Heart left ventricle (tissue), 16 donors: Measurements from ENCODE around the gene SEC63. TPM values are rescaled to one million over a fixed set of nuclear protein-coding genes. Genes with fewer than 3 reads are reported as not detected.

Experiments
- ATAC-seq, 4 donors: fragments of 200-7000 bp; cut with Tn5 transposase; one replicate each; pipeline ENCODE4 v1.9.1; 2020 to 2022; ENCODE audit warnings: moderate library complexity in 4 of 4, mild to moderate bottlenecking in 3 of 4, moderate number of reproducible peaks in 1 of 4
- DNase-seq, 5 donors: peaks; one replicate each; pipeline ENCODE4 v3.0.0-alpha.2; 2020
- H3K27ac ChIP-seq, 12 donors: fragments of 200-600 bp; sonication (generic) in 4 of 12; one replicate each; pipeline versions ENCODE4 v1.5.0 to v1.8.0; 2016 to 2022; ENCODE audit warnings: mild to moderate bottlenecking in 2 of 12
- H3K27me3 ChIP-seq, 9 donors: fragments of 200-600 bp; sonication (generic) in 2 of 9; one replicate each; pipeline versions ENCODE4 v1.5.1 to v1.8.0; 2016 to 2022; ENCODE audit warnings: mild to moderate bottlenecking in 3 of 9
- H3K36me3 ChIP-seq, 9 donors: fragments of 200-600 bp; sonication (generic) in 2 of 9; one replicate each; pipeline versions ENCODE4 v1.5.0 to v1.8.0; 2018 to 2022; ENCODE audit warnings: mild to moderate bottlenecking in 2 of 9
- H3K4me1 ChIP-seq, 12 donors: fragments of 200-600 bp; sonication (generic) in 4 of 12; one replicate each; pipeline versions ENCODE4 v1.5.0 to v1.8.0; 2016 to 2022; ENCODE audit warnings: mild to moderate bottlenecking in 3 of 12
- H3K4me3 ChIP-seq, 12 donors: fragments of 200-600 bp; sonication (generic) in 4 of 12; one replicate each; pipeline versions ENCODE4 v1.5.0 to v1.8.0; 2017 to 2022; ENCODE audit warnings: mild to moderate bottlenecking in 9 of 12, moderate library complexity in 4 of 12
- H3K9me3 ChIP-seq, 12 donors: fragments of 200-600 bp; sonication (generic) in 4 of 12; one replicate each; pipeline versions ENCODE4 v1.5.0 to v1.8.0; 2016 to 2022; ENCODE audit warnings: mild to moderate bottlenecking in 1 of 12
- CTCF ChIP-seq, 12 donors: fragments of 200-600 bp; sonication (generic) in 4 of 12; IDR thresholded peaks; one replicate each; pipeline versions ENCODE4 v1.5.0 to v1.8.0; 2018 to 2022; ENCODE audit warnings: antibody characterized with exemption in 12 of 12, mild to moderate bottlenecking in 5 of 12
- POLR2A ChIP-seq, 2 donors: fragments of 450-650 bp; IDR thresholded peaks; one replicate each; pipeline ENCODE4 v1.6.1; 2017; ENCODE audit warnings: antibody characterized with exemption in 2 of 2, mild to moderate bottlenecking in 2 of 2, moderate library complexity in 2 of 2
- WGBS, 4 donors: extraction: QIAGEN DNeasy Blood & Tissue Kit in 2 of 4; methylation state at CpG; one replicate each; pipeline versions ENCODE4 v1.1.5 to v1.1.7; 2013 to 2018; 5-methylcytosine and 5-hydroxymethylcytosine counted together
- intact Hi-C, 10 donors: fragments of 100-400 bp; cut with DNase I; formaldehyde crosslinking; loops; one replicate each; pipeline versions ENCODE4 v1.11.1 to v1.14.2; 2022
- polyA plus RNA-seq, 2 donors: library from polyadenylated mRNA; stranded (reverse); fragments of 200-250 nt; gene quantifications; one replicate each; pipeline ENCODE4 v1.2.3, GENCODE V29; 2013
- total RNA-seq, 9 donors: library from RNA; depleted of rRNA in 2 of 9; stranded (reverse); fragments of >200 nt in 2 of 9; fragmentation: NEBNext Ultra II Directional in 3 of 9; extraction: Animal tissue kit (Norgen Biotek cat#: 25700) in 3 of 9; gene quantifications; one replicate each; pipeline versions ENCODE4 v1.1.0 to v1.2.4, GENCODE V29; 2016 to 2023
- donor health status: ischemic (EF 13 %, LVEDD 7.1; RV severe dilation, severe dysfunction).
- donor health status: healthy with polysubstance abuse.
- donor health status: DM: no; HTN: yes; CAD: no.
- donor health status: DM: no; HTN: no; CAD: no.
- donor health status: ischemic (EF 25% LVEDD 6.9; RV normal size, moderate dysfunction).
- donor health status: ischemic (EF 25% LVEDD 5.7; RV mildly dilated, moderate dysfunction).
- donor health status: healthy.
- donor health status: DM: yes; HTN: yes; CAD: no.
- donor health status: ischemic (EF 35%, LVEDD 5.7; RV mildly dilated, moderate dysfunction).
- donor health status: nonischemic (EF 11% LVEDD 7.7; RV severe dilation, severe dysfunction).
- donor health status: DM: yes; HTN: yes; CAD: no.
- donor health status: PGD.
- donor health status: ischemic (EF 29% LVEDD 5.4; RV normal size, mild dysfunction).
- donor health status: nonischemic (EF 23%, LVEDD 6.1; RV moderate dilation, normal function).

Gene SEC63
- total and polyA plus RNA-seq, 11 donors: 15.3 to 64.9 (median 52.5) TPM

DNA sequence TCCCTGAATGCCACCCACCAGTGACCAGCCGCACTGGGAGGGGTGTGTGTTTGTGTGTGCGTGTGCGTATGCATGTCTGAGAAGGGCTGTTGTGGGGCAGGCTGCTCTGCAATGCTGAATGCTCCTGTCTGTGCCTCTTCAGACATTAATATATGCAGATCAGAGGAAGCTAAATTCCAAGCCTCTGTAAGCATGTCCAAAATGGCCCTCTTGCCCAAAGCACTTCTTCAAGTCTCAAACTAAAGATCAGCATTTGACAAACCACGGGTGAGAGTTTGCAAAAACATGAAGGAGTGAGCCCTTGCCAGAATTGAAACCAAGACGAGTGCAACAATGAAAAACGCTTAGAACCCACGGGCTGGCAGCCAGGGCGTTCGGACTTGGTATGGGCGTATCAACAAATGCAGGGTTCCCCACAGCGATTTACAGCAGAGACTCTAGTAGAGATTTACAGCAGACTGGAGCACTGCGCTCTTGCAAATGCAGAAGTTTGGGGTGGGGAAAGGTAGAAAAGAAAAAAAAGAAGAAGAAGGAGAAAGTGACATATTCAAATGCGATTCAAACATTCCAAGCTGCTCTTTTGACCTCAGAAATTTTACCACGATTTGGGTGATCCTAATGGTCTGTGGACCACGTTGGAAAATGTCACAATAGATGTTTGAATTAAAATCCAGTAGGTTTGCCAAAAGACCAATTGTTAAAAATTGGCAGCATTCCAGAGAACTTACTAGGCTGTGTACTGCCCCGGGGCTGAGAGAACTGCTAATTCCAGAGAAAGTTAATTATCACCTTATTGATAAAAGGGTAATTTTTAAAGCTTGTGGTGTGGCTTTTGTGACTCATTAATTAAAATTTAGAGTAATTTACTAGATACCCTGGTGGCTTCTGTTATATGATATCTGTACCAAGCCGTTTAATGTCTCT is 137.4 kb downstream of the SEC63 start:
- 31 to 49% (median 37%) methylated on average over 17 of the region's 17 CpGs for WGBS, 4 donors
- Histone ChIP-seq H3K36me3 (no peaks in the 10 kb centered on the region), H3K4me3 (peak overlapping the region in 10 of 12 donors; percentile 7 to 35 (median 16)), H3K4me1 (peaks cover 0 to 32% (median 2%) of the 10 kb centered on the region in 12 donors), H3K27me3 (peaks cover 0 to 28% (median 0%) of the 10 kb centered on the region in 9 donors), H3K9me3 (no peaks in the 10 kb centered on the region), H3K27ac (peak overlapping the region in 1 of 12 donors; percentile 28)
- ATAC-seq: no peak
- TF ChIP-seq CTCF (IDR thresholded peaks at IDR 0.05) (no peak), POLR2A (IDR thresholded peaks at IDR 0.05) (no peak)
- intact Hi-C loops: no loop called here
- no peak for DNase-seq

DNA sequence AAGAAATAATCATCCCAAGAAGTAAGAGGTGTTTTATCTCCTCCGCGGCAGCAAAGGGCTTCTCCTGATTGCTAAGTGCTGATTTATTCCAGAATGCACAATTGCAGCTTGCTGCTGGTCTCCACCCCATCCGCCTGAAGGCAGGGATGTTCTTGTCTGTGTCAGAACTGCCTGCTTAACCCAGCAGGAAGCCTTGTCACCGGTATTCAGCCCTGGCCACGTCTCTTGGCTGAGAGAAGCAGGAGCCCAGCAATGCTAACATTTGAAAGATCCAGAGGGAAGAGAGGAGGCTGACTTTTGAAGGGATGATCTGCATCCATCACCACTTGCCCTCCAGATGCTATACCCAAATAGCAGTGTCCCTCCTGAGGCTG is 138.1 kb downstream of the SEC63 start:
- DNase-seq (no peak), ATAC-seq (no peak)
- peak overlapping the region in 3 of 12 donors; percentile 12 to 35 (median 17) for H3K4me3 ChIP-seq
- peaks cover 0 to 24% (median 0%) of the 10 kb centered on the region in 9 donors for H3K27me3 ChIP-seq
- H3K27ac ChIP-seq: no peak overlapping the region
- H3K9me3 ChIP-seq: no peaks in the 10 kb centered on the region
- H3K4me1 ChIP-seq: peaks cover 0 to 32% (median 2%) of the 10 kb centered on the region in 12 donors
- 22 to 25% (median 23%) methylated on average over 5 of the region's 5 CpGs for WGBS, 4 donors
- TF ChIP-seq CTCF (IDR thresholded peaks at IDR 0.05): no peak
- intact Hi-C loops: no loop called here
- no peaks in the 10 kb centered on the region for H3K36me3 ChIP-seq

DNA sequence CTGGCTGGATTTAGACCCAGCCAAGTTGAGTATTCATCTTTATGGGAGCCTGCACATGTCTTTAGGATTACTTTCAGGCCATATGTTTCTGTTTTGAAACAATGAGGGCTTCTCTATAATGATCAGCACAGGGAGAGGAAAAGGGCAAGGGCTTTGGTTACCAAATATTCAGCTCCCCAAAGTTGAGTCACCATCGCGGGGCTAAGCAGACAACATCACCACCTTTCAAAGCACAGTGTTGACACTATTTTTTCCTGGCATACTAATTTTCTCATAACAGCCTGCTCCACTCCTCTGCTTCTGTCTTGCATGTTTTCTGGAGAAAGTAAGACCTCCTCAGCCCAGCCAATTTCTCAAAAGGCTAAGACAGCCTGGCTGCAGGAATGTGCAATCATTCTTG is 138.8 kb downstream of the SEC63 start:
- TF ChIP-seq POLR2A (IDR thresholded peaks at IDR 0.05) (no peak), CTCF (IDR thresholded peaks at IDR 0.05) (no peak)
- no peak overlapping the region for H3K4me3 ChIP-seq
- H3K36me3 ChIP-seq: no peaks in the 10 kb centered on the region
- no peak overlapping the region for H3K27ac ChIP-seq
- 87 to 95% (median 92%) methylated on average over 2 of the region's 2 CpGs for WGBS, 4 donors
- no peak for DNase-seq
- H3K27me3 ChIP-seq: peaks cover 0 to 24% (median 0%) of the 10 kb centered on the region in 9 donors
- no peaks in the 10 kb centered on the region for H3K9me3 ChIP-seq
- no peak for ATAC-seq
- H3K4me1 ChIP-seq: peaks cover 0 to 32% (median 2%) of the 10 kb centered on the region in 12 donors
- intact Hi-C loops: no loop called here

DNA sequence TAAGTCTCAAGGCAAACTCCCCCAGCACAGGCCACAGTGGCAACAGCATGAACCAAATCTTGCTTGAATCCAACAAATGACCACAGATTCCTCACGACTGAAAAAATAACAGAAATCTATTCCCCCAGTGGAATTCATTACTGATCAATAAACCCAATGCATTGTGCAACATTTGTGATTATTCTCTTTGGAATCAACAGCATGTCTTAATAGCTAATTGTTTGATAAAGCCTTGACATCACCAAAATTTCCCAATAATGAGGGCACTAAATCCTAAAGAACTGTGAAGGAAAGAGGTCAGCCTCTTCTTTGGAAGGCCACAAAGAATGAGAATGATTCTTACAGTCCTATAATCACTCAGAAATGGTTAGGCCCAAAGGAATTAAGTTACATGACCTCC is 139.7 kb downstream of the SEC63 start:
- Histone ChIP-seq H3K36me3 (no peaks in the 10 kb centered on the region), H3K4me3 (no peak overlapping the region), H3K27ac (no peak overlapping the region), H3K9me3 (no peaks in the 10 kb centered on the region), H3K27me3 (peaks cover 0 to 19% (median 0%) of the 10 kb centered on the region in 9 donors), H3K4me1 (peaks cover 0 to 31% (median 2%) of the 10 kb centered on the region in 12 donors)
- TF ChIP-seq POLR2A (IDR thresholded peaks at IDR 0.05): no peak
- no peak for TF ChIP-seq CTCF (IDR thresholded peaks at IDR 0.05)
- DNase-seq (no peak), ATAC-seq (no peak)
- 42 to 90% (median 80%) methylated on average over 1 of the region's 1 CpG for WGBS, 4 donors
- intact Hi-C loops: no loop called here
